Skeletal muscle satellite cell (primary cell): ENCODE measurements around the gene HMGB1. TPM values are rescaled to one million over a fixed set of nuclear protein-coding genes. Genes with fewer than 3 reads are reported as not detected.

Experiments
- H3K27me3 ChIP-seq: 2 replicates; pipeline ENCODE4 v1.7.0; 2013; ENCODE audit warnings: low read length; ENCODE audit not compliant: control insufficient read depth, insufficient read depth
- H3K36me3 ChIP-seq: 2 replicates; pipeline ENCODE4 v1.7.0; 2013; ENCODE audit warnings: mild to moderate bottlenecking, control low read depth, low read length; ENCODE audit not compliant: insufficient read depth
- H3K4me1 ChIP-seq: 2 replicates; pipeline ENCODE4 v1.7.0; 2013; ENCODE audit warnings: low read length; ENCODE audit not compliant: control insufficient read depth, insufficient read depth
- H3K4me2 ChIP-seq: 2 replicates; pipeline ENCODE4 v1.7.0; 2013; ENCODE audit warnings: mild to moderate bottlenecking, low read length
- H3K4me3 ChIP-seq: 2 replicates; pipeline ENCODE4 v1.7.0; 2013; ENCODE audit warnings: low read length
- H3K9ac ChIP-seq: 2 replicates; pipeline ENCODE4 v1.7.0; 2013; ENCODE audit warnings: mild to moderate bottlenecking, low read depth, low read length, moderate library complexity
- H3K9me3 ChIP-seq: replicated peaks from 2 replicates; pipeline ENCODE4 v1.7.0; 2013; ENCODE audit warnings: mild to moderate bottlenecking, control low read depth, low read length
- total RNA-seq: library from RNA; depleted of rRNA; stranded (reverse); fragments of >200 nt; gene quantifications from 2 replicates; pipeline ENCODE4 v1.2.3, GENCODE V29; 2012; rRNA removed

The HMGB1 gene
- total RNA-seq: 111 and 136 TPM in 2 replicates

DNA sequence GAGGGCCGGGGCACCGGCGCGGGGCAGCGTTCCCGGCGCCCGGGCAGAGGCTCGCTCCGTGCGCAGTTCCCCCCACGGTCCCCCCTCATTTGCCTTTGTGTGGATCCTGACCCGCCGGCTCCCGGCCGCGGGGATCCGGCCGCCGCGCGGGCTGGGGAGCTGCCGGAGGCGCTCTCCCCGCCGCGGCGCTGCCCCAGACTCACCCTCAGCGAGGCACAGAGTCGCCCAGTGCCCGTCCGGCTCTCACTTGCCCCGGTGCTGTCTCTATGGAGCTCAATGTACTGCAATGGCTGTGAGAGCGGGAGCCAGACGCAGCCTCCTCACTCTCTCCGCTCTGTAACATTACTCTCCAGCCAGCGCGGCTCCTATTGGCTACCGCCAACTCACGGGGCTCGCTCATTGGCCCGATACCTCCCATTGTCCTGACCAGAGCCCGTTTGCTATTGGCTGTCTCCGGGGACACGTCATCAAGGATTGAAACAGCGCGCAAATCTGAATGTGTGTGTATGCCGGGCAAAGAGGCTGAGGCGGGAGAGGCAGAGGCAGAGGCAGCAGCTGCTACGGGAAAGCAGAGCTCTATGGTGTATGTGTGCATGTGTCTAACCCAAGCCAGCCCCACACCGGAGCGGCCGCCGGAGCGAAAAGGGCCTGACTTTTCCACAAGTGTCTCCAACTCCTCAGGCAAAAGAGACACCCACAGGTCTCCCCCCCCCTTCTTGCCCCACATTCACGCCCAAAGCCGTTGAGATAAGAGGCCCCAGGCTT, at the start of gene HMGB1:
HMGB1 (minus strand) TSS at position 344 of the 765 bp plus-strand sequence. CDS start 2,256 bp downstream, outside the sequence.
- Histone ChIP-seq H3K27me3 (no peaks in the 10 kb centered on the region), H3K4me1 (peaks cover 28% of the 10 kb centered on the region), H3K36me3 (peaks cover 11% of the 10 kb centered on the region), H3K9me3 (no peaks in the 10 kb centered on the region), H3K9ac (peak within 1 kb of the TSS; percentile 98), H3K4me3 (peak within 1 kb of the TSS; percentile 85), H3K4me2 (peak within 1 kb of the TSS; percentile 84)

DNA sequence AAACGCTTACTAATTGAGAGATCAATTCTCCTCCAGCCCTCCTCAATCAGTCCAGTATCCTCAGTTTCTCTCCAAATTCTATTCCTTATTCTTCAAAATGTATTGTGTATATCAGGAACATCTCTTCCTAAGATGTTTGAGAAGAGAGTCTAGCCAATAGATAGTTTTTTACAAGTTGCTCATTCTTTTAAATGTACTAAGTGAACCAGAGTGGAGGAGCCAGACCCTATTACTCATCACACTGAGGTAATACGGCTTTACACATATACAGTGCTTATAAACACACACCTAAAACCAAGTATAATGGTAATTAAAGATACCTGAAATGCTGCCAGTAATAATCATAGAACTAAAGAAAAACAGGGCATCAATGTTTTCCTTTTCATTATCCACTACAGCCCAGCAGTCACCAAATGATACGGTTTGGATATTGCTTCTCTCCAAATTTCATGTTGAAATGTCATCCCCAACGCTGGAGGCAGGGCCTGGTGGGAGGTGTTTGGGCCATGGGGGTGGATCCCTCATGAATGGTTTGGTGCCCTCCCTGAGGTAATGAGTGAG, 45.2 kb upstream of the HMGB1 start:
- Histone ChIP-seq H3K9ac (no peak overlapping the region), H3K4me2 (no peak overlapping the region), H3K4me3 (no peak overlapping the region), H3K27me3 (peaks cover 2% of the 10 kb centered on the region), H3K36me3 (no peaks in the 10 kb centered on the region), H3K4me1 (no peaks in the 10 kb centered on the region), H3K9me3 (no peaks in the 10 kb centered on the region)

DNA sequence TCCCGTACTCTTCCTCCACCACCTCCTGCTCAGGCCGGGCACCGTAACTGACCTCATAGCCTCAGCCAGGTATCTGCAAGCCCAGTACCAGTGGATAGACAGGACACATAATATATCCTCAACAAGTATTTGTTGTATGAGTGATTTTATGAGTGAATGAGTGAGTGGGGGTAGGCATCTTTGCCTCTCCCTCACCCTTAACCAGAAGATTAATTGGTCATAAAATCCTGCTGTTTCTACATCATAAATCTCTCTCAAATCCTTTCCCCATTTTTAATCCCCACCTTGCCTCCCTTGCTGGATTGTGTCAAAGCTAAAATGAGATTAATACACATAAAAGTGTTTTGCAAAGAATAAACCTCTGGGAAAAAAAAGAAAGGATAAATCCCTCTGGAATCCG, 44.4 kb upstream of the HMGB1 start:
- no peaks in the 10 kb centered on the region for H3K36me3 ChIP-seq
- no peak overlapping the region for H3K4me3 ChIP-seq
- no peaks in the 10 kb centered on the region for H3K4me1 ChIP-seq
- H3K27me3 ChIP-seq: peaks cover 2% of the 10 kb centered on the region
- H3K9me3 ChIP-seq: no peaks in the 10 kb centered on the region
- no peak overlapping the region for H3K4me2 ChIP-seq
- no peak overlapping the region for H3K9ac ChIP-seq

DNA sequence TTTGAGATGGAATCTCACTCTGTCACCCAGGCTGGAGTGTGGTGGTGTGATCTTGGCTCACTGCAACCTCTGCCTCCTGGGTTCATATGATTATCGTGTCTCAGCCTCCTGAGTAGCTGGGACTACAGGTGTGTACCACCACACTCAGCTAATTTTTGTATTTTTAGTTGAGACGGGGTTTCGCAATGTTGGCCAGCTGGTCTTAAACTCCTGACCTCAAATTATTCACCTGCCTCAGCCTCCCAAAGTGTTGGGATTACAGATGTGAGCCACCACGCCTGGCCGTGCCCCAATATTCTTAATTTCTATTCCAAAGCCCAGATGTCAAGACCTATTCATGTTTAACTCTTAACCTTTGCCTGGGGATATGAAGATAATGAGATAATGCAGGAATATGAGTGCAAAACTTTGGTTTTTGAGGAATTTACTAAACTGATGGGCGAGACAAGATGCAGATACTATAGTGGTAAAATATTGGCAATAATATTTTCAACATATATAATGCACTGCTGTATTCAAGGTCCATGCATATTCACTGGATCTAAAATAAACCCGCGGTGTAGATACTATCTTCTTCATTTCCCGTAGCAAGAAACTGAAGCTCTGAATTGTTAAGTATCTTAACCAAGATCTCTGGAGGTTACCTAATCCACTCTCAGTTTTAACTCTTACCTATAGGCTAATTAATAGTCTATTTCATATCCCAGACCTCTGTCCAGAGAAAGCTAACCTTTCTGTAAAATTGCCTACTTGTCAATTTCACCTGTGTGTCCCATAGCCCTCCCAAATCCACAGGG, 43.7 kb upstream of the HMGB1 start:
- Histone ChIP-seq H3K9ac (no peak overlapping the region), H3K4me2 (no peak overlapping the region), H3K27me3 (peaks cover 2% of the 10 kb centered on the region), H3K4me1 (no peaks in the 10 kb centered on the region), H3K36me3 (no peaks in the 10 kb centered on the region), H3K9me3 (no peaks in the 10 kb centered on the region), H3K4me3 (no peak overlapping the region)

DNA sequence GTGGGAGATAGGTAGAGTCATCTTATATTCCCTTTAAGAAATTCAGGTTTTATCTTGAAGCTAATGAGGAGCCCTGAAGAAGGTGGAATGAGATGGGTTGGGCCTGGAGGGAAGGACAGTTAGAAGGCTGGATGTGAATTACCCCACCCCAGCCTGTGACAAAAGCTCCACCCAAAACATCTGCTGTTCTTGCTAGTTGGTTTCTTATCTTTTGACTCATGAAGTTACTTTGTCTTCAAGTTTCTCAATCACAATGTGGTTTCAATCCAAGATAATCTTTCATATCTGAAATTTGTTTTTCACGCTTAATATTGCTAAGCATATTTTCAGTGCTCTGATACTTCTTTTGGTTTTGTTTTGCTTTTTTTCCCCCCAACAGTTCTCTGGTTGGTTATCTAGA, 38.3 kb upstream of the HMGB1 start:
- H3K9me3 ChIP-seq: no peaks in the 10 kb centered on the region
- H3K9ac ChIP-seq: no peak overlapping the region
- H3K27me3 ChIP-seq: peaks cover 2% of the 10 kb centered on the region
- H3K36me3 ChIP-seq: no peaks in the 10 kb centered on the region
- no peak overlapping the region for H3K4me2 ChIP-seq
- no peaks in the 10 kb centered on the region for H3K4me1 ChIP-seq
- no peak overlapping the region for H3K4me3 ChIP-seq

DNA sequence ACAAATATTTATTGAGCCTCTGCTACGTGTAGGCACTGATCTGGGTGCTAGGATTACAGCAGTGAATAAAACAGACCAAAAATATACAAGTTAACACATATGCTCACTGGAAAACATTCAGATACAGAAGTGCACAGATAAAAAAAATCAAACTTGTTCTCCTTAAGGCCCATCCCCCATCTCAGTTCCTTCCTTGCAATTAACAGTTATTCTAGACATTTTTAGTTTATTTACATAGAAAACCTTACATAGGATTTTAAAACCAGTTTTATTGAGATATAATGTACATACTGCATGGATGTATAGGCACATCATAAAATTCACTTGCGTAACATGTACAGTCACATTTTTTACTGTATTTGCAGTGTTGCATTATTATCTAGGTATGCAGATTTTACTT, 36.5 kb upstream of the HMGB1 start:
- Histone ChIP-seq H3K9ac (no peak overlapping the region), H3K9me3 (no peaks in the 10 kb centered on the region), H3K36me3 (no peaks in the 10 kb centered on the region), H3K4me2 (no peak overlapping the region), H3K4me3 (no peak overlapping the region), H3K4me1 (no peaks in the 10 kb centered on the region), H3K27me3 (peaks cover 2% of the 10 kb centered on the region)

DNA sequence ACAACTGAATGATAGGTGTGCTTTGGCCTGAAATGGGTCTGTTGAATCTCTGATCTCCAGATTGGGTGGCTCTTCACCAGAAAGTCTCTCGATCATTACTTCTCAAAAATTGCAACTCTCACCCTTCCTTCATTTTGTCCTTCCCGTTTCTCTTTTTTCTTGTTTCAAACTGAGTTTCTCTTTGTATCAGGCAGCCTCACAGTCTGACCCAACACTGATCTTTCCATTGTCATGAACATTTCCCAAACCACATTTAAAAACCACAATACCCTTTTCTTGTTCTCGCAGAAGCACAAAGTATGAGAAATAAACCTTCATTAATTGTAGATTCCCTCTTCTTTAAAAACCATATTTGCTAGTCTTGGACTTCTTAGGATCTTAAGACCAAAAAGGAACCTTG, 33.6 kb upstream of the HMGB1 start:
- Histone ChIP-seq H3K4me1 (no peaks in the 10 kb centered on the region), H3K36me3 (no peaks in the 10 kb centered on the region), H3K4me2 (no peak overlapping the region), H3K9me3 (no peaks in the 10 kb centered on the region), H3K4me3 (no peak overlapping the region), H3K9ac (no peak overlapping the region), H3K27me3 (peaks cover 4% of the 10 kb centered on the region)

DNA sequence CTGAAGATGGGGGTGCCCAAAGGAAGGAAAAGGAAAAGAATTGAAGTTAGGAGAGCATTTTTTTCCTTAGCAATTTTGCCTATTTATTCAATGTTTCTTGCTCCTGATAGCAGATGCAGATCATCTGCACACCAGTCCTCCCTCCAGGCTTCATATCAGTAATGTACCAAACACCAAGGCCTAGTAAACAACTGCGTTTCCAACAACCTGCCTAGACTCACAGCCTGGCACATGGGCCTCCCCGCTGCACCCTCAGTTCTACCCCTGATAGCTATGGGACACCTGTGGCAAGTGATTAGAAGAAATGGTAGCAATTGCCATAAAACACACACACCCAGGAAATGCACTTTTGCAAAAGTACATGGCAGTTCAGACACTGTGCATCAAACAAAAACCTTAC, 30.4 kb upstream of the HMGB1 start:
- H3K27me3 ChIP-seq: peaks cover 4% of the 10 kb centered on the region
- no peaks in the 10 kb centered on the region for H3K4me1 ChIP-seq
- no peak overlapping the region for H3K4me2 ChIP-seq
- H3K9me3 ChIP-seq: no peaks in the 10 kb centered on the region
- no peaks in the 10 kb centered on the region for H3K36me3 ChIP-seq
- H3K9ac ChIP-seq: no peak overlapping the region
- no peak overlapping the region for H3K4me3 ChIP-seq

DNA sequence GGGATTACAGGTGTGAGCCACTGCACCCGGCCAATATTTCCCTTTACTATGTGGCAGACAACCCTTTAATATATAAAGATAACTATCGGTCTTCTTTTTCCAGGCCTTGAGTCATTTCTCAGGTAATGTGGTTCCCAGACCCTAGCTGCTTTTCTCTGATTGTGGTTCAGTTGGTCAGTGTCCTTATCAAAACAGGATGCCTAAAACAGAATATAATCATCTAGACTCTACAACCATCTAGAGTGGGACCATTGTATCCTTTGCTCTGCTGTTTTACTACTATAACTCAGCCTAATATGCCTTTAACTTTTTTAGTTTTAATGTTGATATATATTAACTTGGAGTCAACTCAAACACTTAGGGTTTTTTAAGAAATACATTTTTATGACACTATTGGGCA, 30.0 kb upstream of the HMGB1 start:
- Histone ChIP-seq H3K9ac (no peak overlapping the region), H3K9me3 (no peaks in the 10 kb centered on the region), H3K4me1 (no peaks in the 10 kb centered on the region), H3K27me3 (peaks cover 4% of the 10 kb centered on the region), H3K4me2 (no peak overlapping the region), H3K36me3 (no peaks in the 10 kb centered on the region), H3K4me3 (no peak overlapping the region)

DNA sequence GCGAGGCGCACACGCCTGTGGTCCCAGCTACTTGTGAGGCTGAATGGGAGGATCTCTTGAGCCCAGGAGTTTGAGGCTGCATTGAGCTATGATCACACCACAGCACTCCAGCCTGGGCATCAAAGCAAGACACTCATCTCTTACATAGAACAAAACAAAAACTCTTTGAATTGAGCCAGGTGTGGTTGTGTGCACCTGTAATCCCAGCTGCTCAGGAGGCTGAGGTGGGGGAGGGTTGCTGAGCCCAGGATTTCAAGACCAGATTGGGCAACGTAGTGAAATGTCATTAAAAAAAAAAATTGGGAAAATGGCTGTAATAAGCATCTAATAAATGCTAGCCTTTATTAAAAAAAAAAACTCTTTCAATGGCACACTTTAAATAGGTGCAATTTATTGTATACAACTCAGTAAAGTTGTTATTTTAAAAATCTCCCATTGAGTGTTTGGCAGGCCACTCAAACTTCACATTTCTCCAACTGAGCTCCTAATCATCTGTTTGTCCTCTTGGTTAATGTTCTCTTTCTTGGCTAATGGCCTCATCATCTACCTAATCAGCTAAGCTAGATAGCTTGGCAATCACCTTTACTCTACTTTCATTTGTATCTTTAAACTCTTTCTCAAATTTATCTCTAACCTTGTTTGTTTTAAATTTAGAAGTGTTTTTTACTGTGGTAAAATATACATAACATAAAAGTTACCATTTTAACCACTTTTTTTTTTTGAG, 28.1 kb upstream of the HMGB1 start:
- H3K9ac ChIP-seq: no peak overlapping the region
- no peaks in the 10 kb centered on the region for H3K36me3 ChIP-seq
- peaks cover 4% of the 10 kb centered on the region for H3K27me3 ChIP-seq
- H3K4me2 ChIP-seq: no peak overlapping the region
- H3K4me1 ChIP-seq: no peaks in the 10 kb centered on the region
- no peak overlapping the region for H3K4me3 ChIP-seq
- H3K9me3 ChIP-seq: no peaks in the 10 kb centered on the region

DNA sequence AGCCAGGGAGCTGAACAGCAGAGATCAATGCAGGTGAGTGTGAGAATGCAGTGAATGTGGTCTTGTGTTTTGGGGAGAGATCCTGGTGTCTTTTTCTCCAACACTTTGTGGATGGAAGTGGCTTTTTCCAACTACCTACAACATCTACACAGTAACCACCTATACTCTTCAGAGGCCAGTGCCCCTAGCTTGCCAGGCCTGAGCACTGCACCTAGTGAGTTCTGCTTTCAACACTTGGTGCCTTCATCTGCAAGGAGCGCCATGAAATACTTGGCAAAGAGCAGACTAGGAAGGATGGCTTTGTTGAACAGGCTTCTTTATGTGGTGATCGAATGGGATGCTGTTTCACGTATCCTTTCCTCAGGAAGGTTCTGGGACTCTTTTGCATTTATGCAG, 21.3 kb upstream of the HMGB1 start:
- peaks cover 3% of the 10 kb centered on the region for H3K27me3 ChIP-seq
- no peaks in the 10 kb centered on the region for H3K4me1 ChIP-seq
- H3K4me2 ChIP-seq: no peak overlapping the region
- no peak overlapping the region for H3K4me3 ChIP-seq
- no peaks in the 10 kb centered on the region for H3K9me3 ChIP-seq
- no peak overlapping the region for H3K9ac ChIP-seq
- no peaks in the 10 kb centered on the region for H3K36me3 ChIP-seq
